Measurements from ENCODE around the gene NOXO1.

- no peak for TF ChIP-seq POLR2A (IDR thresholded peaks at IDR 0.05; ENCODE audit: low read depth, low read length)
- no peak for TF ChIP-seq POLR2AphosphoS5 (IDR thresholded peaks at IDR 0.05; ENCODE audit: low read depth, low read length)
- TF ChIP-seq TAF1 (IDR thresholded peaks at IDR 0.05; ENCODE audit: low read depth, low read length): no peak
- no peak for TF ChIP-seq SPI1 (IDR thresholded peaks at IDR 0.05; ENCODE audit: low read depth, low read length)
Observed at GRCh38 chr16:1976951-1977874, 4.1 kb downstream of the NOXO1 start.
